Skeletal muscle tissue (tissue), 4 donors: Measurements from ENCODE around the gene AIG1. TPM values are rescaled to one million over a fixed set of nuclear protein-coding genes. Genes with fewer than 3 reads are reported as not detected.
"Not testable (repeated sequence)": the region's sequence is repeated elsewhere in the genome, so short reads cannot be mapped to it uniquely, and the experiment has no call there.

Source experiments
- H3K27ac ChIP-seq: one replicate; pipeline ENCODE4 v1.7.0; 2013; ENCODE audit warnings: mild to moderate bottlenecking, low read depth, low read length, inconsistent platforms
- H3K27me3 ChIP-seq, 3 donors: one replicate each; pipeline ENCODE4 v1.7.0; 2013; ENCODE audit warnings: low read length in 3 of 3; ENCODE audit not compliant: control insufficient read depth in 3 of 3, insufficient read depth in 3 of 3
- H3K36me3 ChIP-seq, 3 donors: one replicate each; pipeline ENCODE4 v1.7.0; 2013; ENCODE audit warnings: low read length in 3 of 3; ENCODE audit not compliant: control insufficient read depth in 3 of 3, insufficient read depth in 3 of 3
- H3K4me1 ChIP-seq, 3 donors: one replicate each; pipeline ENCODE4 v1.7.0; 2013; ENCODE audit warnings: low read length in 3 of 3, mild to moderate bottlenecking in 3 of 3; ENCODE audit not compliant: control insufficient read depth in 3 of 3, insufficient read depth in 3 of 3
- H3K4me3 ChIP-seq, 3 donors: one replicate each; pipeline ENCODE4 v1.7.0; 2013; ENCODE audit warnings: low read length in 3 of 3
- H3K9ac ChIP-seq, 3 donors: one replicate each; pipeline ENCODE4 v1.7.0; 2013; ENCODE audit warnings: low read length in 3 of 3, mild to moderate bottlenecking in 3 of 3, moderate library complexity in 2 of 3, low read depth in 1 of 3
- H3K9me3 ChIP-seq, 3 donors: one replicate each; pipeline ENCODE4 v1.7.0; 2013; ENCODE audit warnings: low read length in 3 of 3; ENCODE audit not compliant: control insufficient read depth in 3 of 3
- total RNA-seq: library from RNA; depleted of rRNA; stranded (reverse); fragments of >200 nt; gene quantifications from one replicate; pipeline ENCODE4 v1.2.3, GENCODE V29; 2014
- donor health status: Osteomylitis.

Gene AIG1
- total RNA-seq, 1 donor from 2014 or later: 31.3 TPM

GRCh38 chr6:143245656-143246055, 185.0 kb downstream of the AIG1 start:
- no peak overlapping the region for H3K9ac ChIP-seq
- H3K4me1 ChIP-seq: peaks cover 0 to 5% (median 0%) of the 10 kb centered on the region in 3 donors
- no peaks in the 10 kb centered on the region for H3K9me3 ChIP-seq
- no peaks in the 10 kb centered on the region for H3K27me3 ChIP-seq
- no peak overlapping the region for H3K27ac ChIP-seq
- no peaks in the 10 kb centered on the region for H3K36me3 ChIP-seq
- no peak overlapping the region for H3K4me3 ChIP-seq

- H3K4me3 ChIP-seq, H3K9ac ChIP-seq, H3K27me3 ChIP-seq, H3K36me3 ChIP-seq, H3K4me1 ChIP-seq, H3K27ac ChIP-seq, H3K9me3 ChIP-seq: not testable (repeated sequence)
These were observed 185.6 kb downstream of the AIG1 start for GRCh38 chr6:143246166-143246775.

- Histone ChIP-seq H3K36me3 (no peaks in the 10 kb centered on the region), H3K4me3 (no peak overlapping the region), H3K9me3 (no peaks in the 10 kb centered on the region), H3K9ac (no peak overlapping the region), H3K4me1 (peaks cover 0 to 5% (median 0%) of the 10 kb centered on the region in 3 donors), H3K27me3 (no peaks in the 10 kb centered on the region), H3K27ac (no peak overlapping the region)
These were observed 186.9 kb downstream of the AIG1 start for GRCh38 chr6:143247586-143247985.

- Histone ChIP-seq H3K27ac (no peak overlapping the region), H3K9ac (no peak overlapping the region), H3K36me3 (no peaks in the 10 kb centered on the region), H3K4me1 (peaks cover 0 to 5% (median 0%) of the 10 kb centered on the region in 3 donors), H3K9me3 (no peaks in the 10 kb centered on the region), H3K4me3 (no peak overlapping the region), H3K27me3 (no peaks in the 10 kb centered on the region)
These were observed 187.7 kb downstream of the AIG1 start for GRCh38 chr6:143248359-143248758.

GRCh38 chr6:143251288-143251687, 190.6 kb downstream of the AIG1 start:
- Histone ChIP-seq H3K4me1 (peaks cover 0 to 5% (median 0%) of the 10 kb centered on the region in 3 donors), H3K36me3 (no peaks in the 10 kb centered on the region), H3K27ac (no peak overlapping the region), H3K9ac (no peak overlapping the region), H3K27me3 (no peaks in the 10 kb centered on the region), H3K9me3 (no peaks in the 10 kb centered on the region), H3K4me3 (no peak overlapping the region)

GRCh38 chr6:143252961-143253360, 192.3 kb downstream of the AIG1 start:
- no peaks in the 10 kb centered on the region for H3K36me3 ChIP-seq
- H3K27ac ChIP-seq: no peak overlapping the region
- no peaks in the 10 kb centered on the region for H3K27me3 ChIP-seq
- H3K9me3 ChIP-seq: no peaks in the 10 kb centered on the region
- H3K4me1 ChIP-seq: no peaks in the 10 kb centered on the region
- H3K9ac ChIP-seq: no peak overlapping the region
- H3K4me3 ChIP-seq: no peak overlapping the region

- no peak overlapping the region for H3K4me3 ChIP-seq
- no peaks in the 10 kb centered on the region for H3K36me3 ChIP-seq
- no peak overlapping the region for H3K9ac ChIP-seq
- no peaks in the 10 kb centered on the region for H3K4me1 ChIP-seq
- no peaks in the 10 kb centered on the region for H3K9me3 ChIP-seq
- no peaks in the 10 kb centered on the region for H3K27me3 ChIP-seq
- H3K27ac ChIP-seq: no peak overlapping the region
These were observed 192.9 kb downstream of the AIG1 start for GRCh38 chr6:143253586-143253985.

- no peaks in the 10 kb centered on the region for H3K27me3 ChIP-seq
- H3K27ac ChIP-seq: no peak overlapping the region
- H3K4me3 ChIP-seq: no peak overlapping the region
- H3K4me1 ChIP-seq: no peaks in the 10 kb centered on the region
- H3K36me3 ChIP-seq: no peaks in the 10 kb centered on the region
- H3K9me3 ChIP-seq: no peaks in the 10 kb centered on the region
- H3K9ac ChIP-seq: no peak overlapping the region
These were observed 198.3 kb downstream of the AIG1 start for GRCh38 chr6:143258945-143259344.

GRCh38 chr6:143260857-143261256, 200.2 kb downstream of the AIG1 start:
- Histone ChIP-seq H3K9ac (no peak overlapping the region), H3K9me3 (no peaks in the 10 kb centered on the region), H3K4me1 (no peaks in the 10 kb centered on the region), H3K36me3 (no peaks in the 10 kb centered on the region), H3K27me3 (no peaks in the 10 kb centered on the region), H3K27ac (no peak overlapping the region), H3K4me3 (no peak overlapping the region)

GRCh38 chr6:143261899-143262436, 201.3 kb downstream of the AIG1 start:
- no peak overlapping the region for H3K27ac ChIP-seq
- no peaks in the 10 kb centered on the region for H3K9me3 ChIP-seq
- H3K27me3 ChIP-seq: no peaks in the 10 kb centered on the region
- H3K4me3 ChIP-seq: no peak overlapping the region
- no peak overlapping the region for H3K9ac ChIP-seq
- H3K36me3 ChIP-seq: no peaks in the 10 kb centered on the region
- no peaks in the 10 kb centered on the region for H3K4me1 ChIP-seq
